ENCODE data around the gene CD151.

CD151 gene

GRCh38 chr11:812390-812789 lies 20.4 kb upstream of the CD151 start:
- in situ Hi-C loops (cut with HindIII; ENCODE audit: low pct_unique_long_range_greater_than_20kb, low sequenced_read_pairs), result no loop called here
- no peak for TF ChIP-seq JUND (IDR thresholded peaks at IDR 0.05; ENCODE audit: low read depth)
- no peak for DNase-seq (ENCODE audit: low read depth in 1 of 2, low spot score in 1 of 2)

- no peak for DNase-seq (ENCODE audit: low read depth in 1 of 2, low spot score in 1 of 2)
- in situ Hi-C loops (cut with HindIII; ENCODE audit: low pct_unique_long_range_greater_than_20kb, low sequenced_read_pairs), result no loop called here
These were observed 19.7 kb upstream of the CD151 start for GRCh38 chr11:813072-813455.

GRCh38 chr11:813456-814096 lies 19.2 kb upstream of the CD151 start:
- in situ Hi-C loops (cut with HindIII; ENCODE audit: low pct_unique_long_range_greater_than_20kb, low sequenced_read_pairs), result no loop called here
- no peak for DNase-seq (ENCODE audit: low read depth in 1 of 2, low spot score in 1 of 2)
- TF ChIP-seq JUND (IDR thresholded peaks at IDR 0.05; ENCODE audit: low read depth), result no peak

More at GRCh38 chr11:813072-813455, 19.7 kb upstream of the CD151 start:
- no peak for TF ChIP-seq JUND (IDR thresholded peaks at IDR 0.05; ENCODE audit: low read depth)

- in situ Hi-C loops (cut with HindIII; ENCODE audit: low pct_unique_long_range_greater_than_20kb, low sequenced_read_pairs), result no loop called here
- no peak for TF ChIP-seq JUND (IDR thresholded peaks at IDR 0.05; ENCODE audit: low read depth)
- DNase-seq (ENCODE audit: low read depth in 1 of 2, low spot score in 1 of 2), result no peak
These were observed 16.9 kb upstream of the CD151 start for GRCh38 chr11:815675-816432.

GRCh38 chr11:816433-816779 lies 16.3 kb upstream of the CD151 start:
- in situ Hi-C loops (cut with HindIII; ENCODE audit: low pct_unique_long_range_greater_than_20kb, low sequenced_read_pairs), result no loop called here
- no peak for DNase-seq (ENCODE audit: low read depth in 1 of 2, low spot score in 1 of 2)

GRCh38 chr11:818396-819128 lies 14.2 kb upstream of the CD151 start, which contains the start of gene PNPLA2:
PNPLA2 (plus strand) TSS chr11:818914; CDS start chr11:819719, 805 bp downstream.
- in situ Hi-C loops (cut with HindIII; ENCODE audit: low pct_unique_long_range_greater_than_20kb, low sequenced_read_pairs), result no loop called here
- peak in 1 of 2 experiments; percentile 69 for DNase-seq (ENCODE audit: low read depth in 1 of 2, low spot score in 1 of 2)
- TF ChIP-seq JUND (IDR thresholded peaks at IDR 0.05; ENCODE audit: low read depth), result no peak

More at GRCh38 chr11:816433-816779, 16.3 kb upstream of the CD151 start:
- no peak for TF ChIP-seq JUND (IDR thresholded peaks at IDR 0.05; ENCODE audit: low read depth)

GRCh38 chr11:819129-819931 lies 13.4 kb upstream of the CD151 start:
- peak in 1 of 2 experiments; percentile 88 for DNase-seq (ENCODE audit: low read depth in 1 of 2, low spot score in 1 of 2)

GRCh38 chr11:819943-820649 lies 12.7 kb upstream of the CD151 start:
- no peak for TF ChIP-seq JUND (IDR thresholded peaks at IDR 0.05; ENCODE audit: low read depth)
- in situ Hi-C loops (cut with HindIII; ENCODE audit: low pct_unique_long_range_greater_than_20kb, low sequenced_read_pairs), result no loop called here
- DNase-seq (ENCODE audit: low read depth in 1 of 2, low spot score in 1 of 2), result peak in 1 of 2 experiments; percentile 93

More at GRCh38 chr11:819129-819931, 13.4 kb upstream of the CD151 start:
- in situ Hi-C loops (cut with HindIII; ENCODE audit: low pct_unique_long_range_greater_than_20kb, low sequenced_read_pairs), result no loop called here
- no peak for TF ChIP-seq JUND (IDR thresholded peaks at IDR 0.05; ENCODE audit: low read depth)

GRCh38 chr11:820655-821511 lies 11.9 kb upstream of the CD151 start:
- in situ Hi-C loops (cut with HindIII; ENCODE audit: low pct_unique_long_range_greater_than_20kb, low sequenced_read_pairs), result no loop called here
- TF ChIP-seq JUND (IDR thresholded peaks at IDR 0.05; ENCODE audit: low read depth), result no peak
- DNase-seq (ENCODE audit: low read depth in 1 of 2, low spot score in 1 of 2), result peak in 1 of 2 experiments; percentile 68

GRCh38 chr11:821512-822371 lies 11.0 kb upstream of the CD151 start:
- no peak for TF ChIP-seq JUND (IDR thresholded peaks at IDR 0.05; ENCODE audit: low read depth)
- in situ Hi-C loops (cut with HindIII; ENCODE audit: low pct_unique_long_range_greater_than_20kb, low sequenced_read_pairs), result no loop called here
- DNase-seq (ENCODE audit: low read depth in 1 of 2, low spot score in 1 of 2), result no peak

Data from T47D (cell line).